Measurements from ENCODE around the gene FATE1.

FATE1 gene

DNA sequence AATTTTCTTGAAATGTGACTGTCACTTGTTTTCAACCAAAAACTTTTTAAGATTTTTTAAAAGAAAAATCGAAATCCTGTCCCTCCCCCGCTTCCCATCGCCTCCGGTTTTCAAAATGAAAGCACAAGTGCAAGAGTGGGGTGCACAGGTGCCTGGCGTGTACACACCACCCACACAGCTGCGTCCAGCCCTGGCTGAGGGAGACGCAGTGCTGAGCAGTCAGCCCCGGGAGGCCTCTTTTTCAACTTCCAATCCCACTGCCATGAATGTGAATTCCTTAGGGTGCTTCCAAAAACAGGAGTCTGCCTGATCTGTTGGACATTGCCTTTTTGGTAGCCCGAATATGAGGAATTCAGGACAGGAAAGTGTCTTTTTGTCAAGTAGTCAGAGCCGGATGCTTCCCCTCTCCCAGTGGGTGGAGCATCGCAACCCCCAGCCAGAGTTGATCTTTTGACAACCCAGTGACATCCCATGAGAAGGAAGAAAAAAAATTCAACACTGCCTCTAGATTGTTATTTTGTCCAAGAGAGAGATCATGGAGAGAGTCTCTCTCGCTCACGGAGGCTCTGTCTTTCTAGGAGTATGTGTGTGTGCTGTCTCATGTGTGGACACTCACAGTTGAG, 11.7 kb upstream of the FATE1 start:
- no peak for DNase-seq

GRCh38 chrX:151708821-151709220, 7.0 kb upstream of the FATE1 start:
- no peak for DNase-seq

GRCh38 chrX:151710457-151710856, 5.4 kb upstream of the FATE1 start:
- DNase-seq = no peak

DNA sequence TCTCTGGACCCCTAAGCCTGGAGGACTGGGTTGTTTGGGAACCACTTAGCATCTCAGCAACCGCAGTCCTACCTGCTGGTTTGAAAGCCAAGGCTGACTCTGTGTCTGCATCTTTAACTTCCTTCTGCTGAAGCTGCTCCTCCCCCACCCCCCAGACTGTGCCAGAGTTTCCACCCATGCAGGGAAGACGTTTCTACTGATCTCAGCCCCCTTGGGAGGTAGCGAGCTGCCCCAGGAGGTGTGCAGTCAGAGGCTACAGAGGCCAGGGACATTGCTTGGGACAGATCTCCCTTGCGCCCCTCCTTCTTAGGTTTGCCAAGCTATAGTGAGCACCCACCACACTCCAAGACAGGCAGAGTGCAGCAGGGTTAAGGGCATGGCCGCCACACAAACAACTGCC, 4.7 kb upstream of the FATE1 start:
- DNase-seq = no peak

- DNase-seq = no peak
Measured at GRCh38 chrX:151711787-151712186, 4.0 kb upstream of the FATE1 start.

- no peak for DNase-seq
Measured at GRCh38 chrX:151712253-151712652, 3.6 kb upstream of the FATE1 start.

- DNase-seq = no peak
Measured at GRCh38 chrX:151713849-151714248, 2.0 kb upstream of the FATE1 start.

DNA sequence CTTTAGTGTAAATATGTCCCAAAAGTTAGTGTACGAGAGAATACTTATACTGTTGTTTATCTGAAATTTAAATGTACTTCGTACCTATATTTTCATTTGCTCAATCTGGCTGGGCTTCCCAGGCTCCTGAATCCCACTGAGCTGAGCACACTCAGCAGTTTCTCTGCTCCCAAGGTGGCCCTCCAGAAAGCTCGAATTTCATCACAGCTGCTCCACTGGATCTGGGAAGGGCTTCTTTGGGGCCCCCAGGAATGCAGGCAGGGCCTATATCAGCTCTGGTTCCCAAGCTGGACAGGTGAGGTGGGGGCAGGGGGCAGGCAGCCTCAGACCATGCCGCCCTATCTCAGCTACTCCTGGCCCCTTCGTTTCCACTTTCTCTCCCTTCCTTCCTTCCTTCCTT, 1.5 kb upstream of the FATE1 start:
- DNase-seq = no peak

DNA sequence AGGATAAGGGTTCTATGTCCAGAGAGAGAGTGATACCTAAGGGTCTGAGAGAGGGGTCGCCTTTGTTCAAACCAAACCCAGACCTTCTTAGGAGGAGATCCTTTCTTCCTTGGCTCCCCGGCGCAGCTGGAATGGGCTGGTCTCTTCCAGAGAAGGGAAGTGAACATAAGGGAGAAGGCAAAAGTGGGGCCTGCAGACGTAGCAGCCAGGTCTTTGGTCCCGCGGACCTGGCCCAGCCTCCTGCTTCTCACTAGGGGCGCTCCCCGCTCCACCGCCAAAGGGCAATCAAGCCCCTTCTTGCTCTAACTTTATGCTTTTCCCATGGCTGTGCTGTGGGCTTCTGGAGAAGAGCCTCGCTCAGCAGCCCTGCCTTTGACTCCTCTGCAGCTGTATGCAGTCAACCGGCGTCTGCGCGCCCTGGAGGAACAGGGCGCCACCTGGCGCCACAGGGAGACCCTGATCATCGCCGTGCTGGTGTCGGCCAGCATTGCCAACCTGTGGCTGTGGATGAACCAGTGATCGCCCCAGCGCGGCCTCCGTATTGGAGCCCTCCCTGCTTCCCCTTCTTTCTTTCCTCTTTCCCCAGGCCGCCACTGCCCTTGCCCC, 6.5 kb downstream of the FATE1 start:
- no peak for DNase-seq

DNA sequence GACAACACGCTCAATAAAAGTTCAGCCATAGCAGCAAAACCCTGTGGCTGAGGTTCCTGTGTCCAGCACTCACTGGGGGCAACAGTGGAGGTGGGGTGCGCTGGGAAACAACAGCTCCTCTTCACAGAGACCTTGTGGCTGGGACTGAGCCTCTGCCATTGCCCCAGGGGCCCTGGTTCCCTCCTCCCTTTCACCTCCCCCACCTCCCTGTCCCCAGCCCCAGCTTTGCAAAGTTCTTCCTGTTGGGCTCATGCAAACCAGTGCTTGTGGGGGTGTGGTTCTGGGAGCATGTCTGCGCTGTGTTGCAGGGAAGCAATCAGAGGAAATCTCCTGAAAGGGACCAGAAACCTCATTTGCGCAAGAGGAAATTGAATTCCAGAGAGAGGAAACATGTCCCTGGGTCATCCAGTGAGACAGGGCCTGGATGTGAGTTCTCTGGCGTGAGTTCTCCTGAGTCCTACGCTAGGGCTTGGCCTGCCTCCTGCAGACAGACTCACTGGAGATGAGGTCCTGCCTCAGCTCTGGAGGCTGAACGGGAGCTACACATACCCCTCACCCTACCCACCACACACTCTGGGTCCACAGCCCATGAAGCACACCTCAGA, 7.4 kb downstream of the FATE1 start:
- no peak for DNase-seq

DNA sequence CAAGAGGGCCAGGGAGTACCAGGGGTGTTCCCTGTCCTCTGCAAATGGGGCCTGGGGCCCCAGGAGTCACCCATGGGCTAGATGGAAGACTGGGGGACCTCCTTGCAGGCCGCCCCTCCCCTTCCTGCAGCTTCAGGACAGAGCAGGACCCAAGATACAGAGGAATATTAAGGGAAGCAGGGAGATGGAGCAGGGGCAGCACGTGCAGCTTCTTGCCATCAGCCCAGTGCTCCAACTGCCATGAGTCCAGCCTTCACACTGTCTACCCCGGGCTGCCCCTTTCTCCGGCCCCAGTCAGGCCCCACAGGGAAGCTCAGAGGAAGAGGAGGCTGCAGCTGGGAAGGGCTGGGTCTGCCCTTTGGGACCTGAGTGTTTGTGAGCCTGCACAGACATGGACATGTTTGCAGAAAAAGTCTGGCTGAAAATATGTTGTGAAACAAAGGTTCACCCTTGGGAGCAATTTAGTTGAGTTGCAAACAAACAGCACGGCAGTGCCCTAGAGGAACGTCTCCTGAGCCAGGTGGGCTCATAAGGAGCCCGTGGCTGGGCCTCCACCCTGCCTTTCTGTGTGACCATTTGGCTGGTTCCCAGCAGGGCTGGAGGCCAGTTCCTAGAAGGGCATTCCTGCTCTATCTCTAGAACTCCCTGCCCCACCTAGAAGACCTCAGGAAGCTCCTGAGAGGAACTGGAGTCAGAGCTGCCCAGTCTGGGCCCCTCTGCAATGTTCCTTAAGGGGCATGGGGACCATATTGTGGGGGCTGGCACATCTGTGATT, 8.9 kb downstream of the FATE1 start:
- no peak for DNase-seq

GRCh38 chrX:151725338-151725614, 9.4 kb downstream of the FATE1 start:
- DNase-seq = no peak

GRCh38 chrX:151726751-151727150, 10.9 kb downstream of the FATE1 start:
- no peak for DNase-seq

- no peak for DNase-seq
Measured at GRCh38 chrX:151727346-151727745, 11.5 kb downstream of the FATE1 start.

GRCh38 chrX:151729056-151729725, 13.4 kb downstream of the FATE1 start:
- no peak for DNase-seq

DNA sequence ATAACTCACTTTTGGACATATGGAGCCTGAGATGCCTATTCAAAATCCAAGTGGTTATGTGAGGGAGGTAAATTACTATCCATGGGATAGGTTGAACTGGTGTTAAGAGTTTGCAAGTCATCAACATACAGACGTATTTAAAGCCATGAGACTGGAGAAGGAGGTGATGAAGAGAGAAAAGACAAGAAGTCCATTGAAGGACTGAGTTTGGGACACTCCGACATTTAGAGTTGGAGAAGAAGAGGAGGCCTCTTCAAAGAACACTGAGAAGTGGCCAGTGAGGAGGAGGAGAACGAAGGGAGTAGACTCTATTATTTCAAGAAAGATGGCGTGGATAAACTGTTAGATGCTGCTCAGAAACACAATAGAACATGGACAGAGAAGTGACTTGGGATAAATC, 18.6 kb downstream of the FATE1 start, which contains the start of gene CNGA2:
CNGA2 (plus strand) TSS at position 301 of the 400 bp plus-strand sequence. CDS start 3,738 bp downstream, outside the sequence.
- DNase-seq = no peak

GRCh38 chrX:151735219-151735618, 19.4 kb downstream of the FATE1 start:
- DNase-seq = no peak

- DNase-seq = no peak
Measured at GRCh38 chrX:151736685-151737084, 20.9 kb downstream of the FATE1 start.

GRCh38 chrX:151737494-151737893, 21.7 kb downstream of the FATE1 start:
- DNase-seq = no peak

GRCh38 chrX:151738751-151739150, 22.9 kb downstream of the FATE1 start:
- no peak for DNase-seq

- no peak for DNase-seq
Measured at GRCh38 chrX:151741606-151742005, 25.8 kb downstream of the FATE1 start.

DNA sequence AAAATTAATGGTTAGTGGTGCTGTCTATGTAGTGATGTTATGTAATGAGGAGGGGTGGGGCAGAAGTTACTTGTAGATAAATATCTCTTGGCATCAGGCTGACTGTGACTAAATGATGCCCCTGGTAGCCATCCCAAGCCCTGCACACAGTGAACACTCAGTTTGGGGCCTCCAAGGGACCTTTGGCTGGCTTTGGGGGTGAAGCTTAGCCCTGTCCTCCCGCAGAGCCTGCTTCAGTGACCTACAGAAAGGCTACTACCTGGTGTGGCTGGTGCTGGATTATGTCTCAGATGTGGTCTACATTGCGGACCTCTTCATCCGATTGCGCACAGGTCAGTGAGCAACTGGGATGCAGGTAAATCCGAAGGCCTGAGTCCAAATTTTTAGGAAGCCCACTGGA, 26.5 kb downstream of the FATE1 start:
- no peak for DNase-seq

Measured in NCI-H2081 (cell line).